Measurements from ENCODE around the gene ABHD2. TPM values are rescaled to one million over a fixed set of nuclear protein-coding genes. Genes with fewer than 3 reads are reported as not detected.
"Not testable (repeated sequence)": the region's sequence is repeated elsewhere in the genome, so short reads cannot be mapped to it uniquely, and the experiment has no call there.

The ABHD2 gene
- total and polyA plus RNA-seq, 9 donors = 17.0 to 107 (median 89.5) TPM

- Histone ChIP-seq H3K9me3 (no peaks in the 10 kb centered on the region), H3K27ac (no peak overlapping the region), H3K4me3 (no peak overlapping the region), H3K27me3 (no peaks in the 10 kb centered on the region), H3K4me1 (ENCODE audit: insufficient read depth) (no peaks in the 10 kb centered on the region), H3K36me3 (no peaks in the 10 kb centered on the region)
- no peak for DNase-seq
- intact Hi-C loops (cut with DNase I) = no loop called here
- TF ChIP-seq EP300 (IDR thresholded peaks at IDR 0.05) (no peak), POLR2A (IDR thresholded peaks at IDR 0.05) (no peak), CTCF (IDR thresholded peaks at IDR 0.05) (no peak)
- WGBS, 3 donors = 78 to 90% (median 80%) methylated on average over 1 to 3 of the region's 3 CpGs
Observed at GRCh38 chr15:89043031-89044002, 44.9 kb upstream of the ABHD2 start.

GRCh38 chr15:89049016-89049666, 39.1 kb upstream of the ABHD2 start:
- WGBS, 3 donors = 26 to 29% (median 27%) methylated on average over 21 of the region's 21 CpGs
- DNase-seq; H3K27ac ChIP-seq; intact Hi-C loops (cut with DNase I); H3K36me3 ChIP-seq; H3K4me1 ChIP-seq (ENCODE audit: insufficient read depth); H3K27me3 ChIP-seq; H3K4me3 ChIP-seq; H3K9me3 ChIP-seq: not testable (repeated sequence)

- Histone ChIP-seq H3K4me1 (ENCODE audit: insufficient read depth) (peaks cover 1% of the 10 kb centered on the region), H3K9me3 (no peaks in the 10 kb centered on the region), H3K27ac (no peak overlapping the region), H3K27me3 (no peaks in the 10 kb centered on the region), H3K4me3 (no peak overlapping the region), H3K36me3 (no peaks in the 10 kb centered on the region)
- DNase-seq = no peak
- WGBS, 3 donors = 8 to 21% (median 14%) methylated on average over 2 of the region's 2 CpGs
- TF ChIP-seq CTCF (IDR thresholded peaks at IDR 0.05) (no peak), EP300 (IDR thresholded peaks at IDR 0.05) (no peak), POLR2A (IDR thresholded peaks at IDR 0.05) (no peak)
- intact Hi-C loops (cut with DNase I) = loop anchor here in 2 of 4 donors (2.0 to 10.0 kb wide), 2 partner anchors 73 to 115 kb away; no protein-coding TSS in a partner anchor
Observed at GRCh38 chr15:89051875-89052274, 36.4 kb upstream of the ABHD2 start.

GRCh38 chr15:89052474-89052873, 35.8 kb upstream of the ABHD2 start:
- no peaks in the 10 kb centered on the region for H3K27me3 ChIP-seq
- H3K9me3 ChIP-seq = no peaks in the 10 kb centered on the region
- intact Hi-C loops (cut with DNase I) = loop anchor here in 2 of 4 donors (2.0 to 10.0 kb wide), 2 partner anchors 72 to 114 kb away; no protein-coding TSS in a partner anchor
- no peak overlapping the region for H3K4me3 ChIP-seq
- H3K27ac ChIP-seq = no peak overlapping the region
- WGBS, 3 donors = 48 to 74% (median 53%) methylated on average over 3 of the region's 3 CpGs
- peaks cover 1% of the 10 kb centered on the region for H3K4me1 ChIP-seq (ENCODE audit: insufficient read depth)
- TF ChIP-seq EP300 (IDR thresholded peaks at IDR 0.05) = no peak
- TF ChIP-seq CTCF (IDR thresholded peaks at IDR 0.05) = no peak
- no peak for TF ChIP-seq POLR2A (IDR thresholded peaks at IDR 0.05)
- H3K36me3 ChIP-seq = no peaks in the 10 kb centered on the region
- no peak for DNase-seq

Measured in ovary (tissue), 9 donors.